ENCODE data around the gene GPR148.

The GPR148 gene

GRCh38 chr2:130778781-130779180 is 49.9 kb downstream of the GPR148 start:
- DNase-seq = no peak
